IMR-90 (cell line): Measurements from ENCODE around the gene PEA15. TPM values are rescaled to one million over a fixed set of nuclear protein-coding genes. Genes with fewer than 3 reads are reported as not detected.

Experiments
- ATAC-seq: fragments of 200-7000 bp; cut with Tn5 transposase; 2 replicates; pipeline ENCODE4 v1.9.1; 2020; ENCODE audit warnings: low read depth, mild to moderate bottlenecking, moderate library complexity
- BruUV-seq: library from RNA; stranded (reverse); fragments of 400-500 nt; replicated peaks from 2 replicates; lab custom pipeline; 2021; lab: Mats Ljungman, UMichigan
- CTCF ChIA-PET: fragments of 300-600 bp; formaldehyde crosslinking; extraction: SDS; loops from one replicate; lab custom pipeline; 2021; ENCODE audit warnings: antibody characterized with exemption; lab: Yijun Ruan, JAX
- POLR2A ChIA-PET: fragments of 300-600 bp; sonication (Branson Sonifier 250); formaldehyde crosslinking; loops from one replicate; lab custom pipeline; 2022; ENCODE audit warnings: antibody characterized with exemption; ENCODE audit not compliant: unreplicated experiment; lab: Charles Lee
- DNase-seq: peaks from one replicate; pipeline ENCODE4 v3.0.0; 2013
- H2AFZ ChIP-seq: replicated peaks from 2 replicates; pipeline ENCODE3; 2013; ENCODE audit warnings: low read length, mild to moderate bottlenecking; ENCODE audit not compliant: poor library complexity
- H2AK5ac ChIP-seq: 2 replicates; pipeline ENCODE4 v1.6.1; 2013; ENCODE audit warnings: low read depth, low read length, inconsistent platforms
- H2AK9ac ChIP-seq: replicated peaks from 2 replicates; pipeline ENCODE3; 2013; ENCODE audit warnings: mild to moderate bottlenecking, low read depth, low read length, moderate library complexity; ENCODE audit not compliant: poor library complexity
- H2BK120ac ChIP-seq: 2 replicates; pipeline ENCODE4 v1.6.1; 2013; ENCODE audit warnings: low read depth, low read length, inconsistent platforms
- H2BK15ac ChIP-seq: 3 replicates; pipeline ENCODE4 v1.6.1; 2013; ENCODE audit warnings: low read depth, low read length, inconsistent platforms
- H2BK20ac ChIP-seq: 2 replicates; pipeline ENCODE4 v1.6.1; 2013; ENCODE audit warnings: low read depth, mild to moderate bottlenecking, inconsistent platforms, low read length, moderate library complexity
- H2BK5ac ChIP-seq: 2 replicates; pipeline ENCODE4 v1.6.1; 2013; ENCODE audit warnings: mild to moderate bottlenecking, low read depth, low read length, inconsistent platforms; ENCODE audit not compliant: poor library complexity, severe bottlenecking
- H3K14ac ChIP-seq: replicated peaks from 2 replicates; pipeline ENCODE4 v1.6.1; 2013; ENCODE audit warnings: low read depth, low read length, inconsistent platforms
- H3K18ac ChIP-seq: 2 replicates; pipeline ENCODE4 v1.6.1; 2013; ENCODE audit warnings: low read depth, low read length, control low read depth
- H3K23ac ChIP-seq: 2 replicates; pipeline ENCODE4 v1.6.1; 2013; ENCODE audit warnings: low read depth, low read length, inconsistent platforms
- H3K27ac ChIP-seq: 2 replicates; pipeline ENCODE4 v1.5.1; 2013; ENCODE audit warnings: mild to moderate bottlenecking, control low read depth, low read length; ENCODE audit not compliant: insufficient read depth
- H3K27me3 ChIP-seq: 2 replicates; pipeline ENCODE4 v1.6.1; 2013; ENCODE audit warnings: low read length; ENCODE audit not compliant: control insufficient read depth, insufficient read depth
- H3K36me3 ChIP-seq: 2 replicates; pipeline ENCODE4 v1.6.1; 2013; ENCODE audit warnings: low read length, mixed read lengths; ENCODE audit not compliant: control insufficient read depth, insufficient read depth
- H3K4ac ChIP-seq: 2 replicates; pipeline ENCODE4 v1.6.1; 2013; ENCODE audit warnings: low read depth, low read length, inconsistent platforms
- H3K4me1 ChIP-seq: 2 replicates; pipeline ENCODE4 v1.6.1; 2013; ENCODE audit warnings: low read length, mixed read lengths; ENCODE audit not compliant: control insufficient read depth, insufficient read depth
- H3K4me2 ChIP-seq: 2 replicates; pipeline ENCODE4 v1.6.1; 2013; ENCODE audit warnings: low read depth, mild to moderate bottlenecking, control low read depth, low read length, moderate library complexity
- H3K4me3 ChIP-seq: 2 replicates; pipeline ENCODE4 v1.5.1; 2013; ENCODE audit warnings: low read depth, mild to moderate bottlenecking, control low read depth, low read length, moderate library complexity; ENCODE audit not compliant: insufficient read depth
- H3K56ac ChIP-seq: 2 replicates; pipeline ENCODE4 v1.6.1; 2013; ENCODE audit warnings: low read length, inconsistent platforms; ENCODE audit not compliant: insufficient read depth; ENCODE audit errors: extremely low read depth
- H3K79me1 ChIP-seq, 2 experiments: 2 replicates each; pipeline ENCODE4 v1.6.1; 2013; ENCODE audit warnings: low read length in 2 of 2, inconsistent platforms in 1 of 2, low read depth in 1 of 2
- H3K9ac ChIP-seq: 2 replicates; pipeline ENCODE4 v1.6.1; 2013; ENCODE audit warnings: low read depth, low read length, control low read depth
- H3K9me1 ChIP-seq: 2 replicates; pipeline ENCODE4 v1.6.1; 2013; ENCODE audit warnings: low read length, inconsistent platforms; ENCODE audit not compliant: insufficient read depth
- H3K9me3 ChIP-seq: 2 replicates; pipeline ENCODE4 v1.6.1; 2013; ENCODE audit warnings: low read length; ENCODE audit not compliant: control insufficient read depth, insufficient read depth
- H4K20me1 ChIP-seq: 2 replicates; pipeline ENCODE4 v1.6.1; 2013; ENCODE audit warnings: low read length, inconsistent platforms; ENCODE audit not compliant: insufficient read depth
- H4K5ac ChIP-seq: 2 replicates; pipeline ENCODE4 v1.6.1; 2013; ENCODE audit warnings: mild to moderate bottlenecking, low read depth, low read length, control low read depth
- H4K8ac ChIP-seq, 2 experiments: 2 replicates each; pipeline ENCODE4 v1.6.1; 2013; ENCODE audit warnings: low read depth in 2 of 2, low read length in 2 of 2, control low read depth in 1 of 2, inconsistent platforms in 1 of 2
- H4K91ac ChIP-seq: 2 replicates; pipeline ENCODE4 v1.6.1; 2013; ENCODE audit warnings: low read depth, low read length, inconsistent platforms; ENCODE audit not compliant: insufficient read depth
- BHLHE40 ChIP-seq: fragments of 150-350 bp; IDR thresholded peaks from 2 replicates; pipeline ENCODE4 v1.6.1; 2016; ENCODE audit warnings: mild to moderate bottlenecking, low read depth, low read length
- CEBPB ChIP-seq: IDR thresholded peaks from 2 replicates; pipeline ENCODE4 v1.6.1; 2012; ENCODE audit warnings: low read depth, low read length, improper control_type of control experiment
- CHD1 ChIP-seq: IDR thresholded peaks from 2 replicates; pipeline ENCODE4 v1.6.1; 2012; ENCODE audit warnings: low read depth, low read length, improper control_type of control experiment
- MAFK ChIP-seq: IDR thresholded peaks from 2 replicates; pipeline ENCODE4 v1.6.1; 2012; ENCODE audit warnings: low read depth, low read length, improper control_type of control experiment
- MAZ ChIP-seq: IDR thresholded peaks from 2 replicates; pipeline ENCODE4 v1.6.1; 2012; ENCODE audit warnings: low read depth, mild to moderate bottlenecking, low read length, improper control_type of control experiment, moderate library complexity, borderline replicate concordance
- MXI1 ChIP-seq: IDR thresholded peaks from 2 replicates; pipeline ENCODE4 v1.6.1; 2012; ENCODE audit warnings: low read depth, mild to moderate bottlenecking, low read length, moderate library complexity, borderline replicate concordance
- POLR2A ChIP-seq: IDR thresholded peaks from 2 replicates; pipeline ENCODE4 v1.6.1; 2012; ENCODE audit warnings: mild to moderate bottlenecking, low read depth, low read length
- RAD21 ChIP-seq: IDR thresholded peaks from 2 replicates; pipeline ENCODE4 v1.6.1; 2012; ENCODE audit warnings: low read length, improper control_type of control experiment
- RCOR1 ChIP-seq: IDR thresholded peaks from 2 replicates; pipeline ENCODE4 v1.6.1; 2012; ENCODE audit warnings: mild to moderate bottlenecking, low read length, improper control_type of control experiment; ENCODE audit not compliant: insufficient replicate concordance
- RFX5 ChIP-seq: IDR thresholded peaks from 2 replicates; pipeline ENCODE4 v1.8.0; 2012; ENCODE audit warnings: low read depth, mild to moderate bottlenecking, low read length, moderate library complexity
- SMC3 ChIP-seq: fragments of 150-350 bp; IDR thresholded peaks from 2 replicates; pipeline ENCODE4 v1.6.1; 2016; ENCODE audit warnings: low read depth, mild to moderate bottlenecking, antibody characterized with exemption, low read length, moderate library complexity
- WGBS, 2 experiments: methylation state at CpG; one replicate each; pipeline versions ENCODE4 v1.1.5 to v1.1.7; 2013; ENCODE audit warnings: missing lambda C conversion rate in 2 of 2; ENCODE audit not compliant: insufficient read length in 1 of 2; ENCODE audit errors: extremely low coverage in 2 of 2; 5-methylcytosine and 5-hydroxymethylcytosine counted together
- dilution Hi-C: fragments of 300-500 bp; cut with HindIII; formaldehyde crosslinking; loops from one replicate; pipeline ENCODE4 v1.14.3; 2018; ENCODE audit warnings: low sequenced_read_pairs; ENCODE audit not compliant: unreplicated experiment
- in situ Hi-C: fragments of 300-500 bp; cut with MboI; formaldehyde crosslinking; loops from 3 replicates; pipeline ENCODE4 v1.14.3; 2019; ENCODE audit warnings: low sequenced_read_pairs, inconsistent platforms, mixed read lengths
- intact Hi-C: fragments of 100-400 bp; cut with micrococcal nuclease; formaldehyde crosslinking; loops from 2 replicates; pipeline ENCODE4 v1.10.0; 2022
- polyA plus RNA-seq, 3 experiments: library from polyadenylated mRNA; depleted of rRNA; stranded (reverse); fragments of >200 nt; gene quantifications; 2 replicates each; pipeline ENCODE4 v1.2.3, GENCODE V29; 2012; ENCODE audit warnings: low replicate concordance in 1 of 3
- total RNA-seq: library from RNA; depleted of rRNA; stranded (reverse); fragments of >200 nt; gene quantifications from 2 replicates; pipeline ENCODE4 v1.2.3, GENCODE V29; 2012
- TF ChIP-seq, protein P1 (sequence below): conservative IDR thresholded peaks from 2 replicates; pipeline ENCODE4 v1.5.1; 2012; ENCODE audit warnings: mild to moderate bottlenecking, low read depth, low read length, improper control_type of control experiment
- TF ChIP-seq, protein P2 (sequence below): fragments of 150-350 bp; IDR thresholded peaks from 2 replicates; pipeline ENCODE4 v1.6.1; 2016; ENCODE audit warnings: low read depth, mild to moderate bottlenecking, low read length, moderate library complexity, borderline replicate concordance
- TF ChIP-seq, protein P3 (sequence below): fragments of 150-350 bp; IDR thresholded peaks from 2 replicates; pipeline ENCODE4 v1.6.1; 2017; ENCODE audit warnings: mild to moderate bottlenecking, antibody characterized with exemption, low read length, low read depth

The PEA15 gene
- total and polyA plus RNA-seq, 2 of the 4 experiments (the other 2 are of a cell fraction) = 296 to 754 TPM

DNA sequence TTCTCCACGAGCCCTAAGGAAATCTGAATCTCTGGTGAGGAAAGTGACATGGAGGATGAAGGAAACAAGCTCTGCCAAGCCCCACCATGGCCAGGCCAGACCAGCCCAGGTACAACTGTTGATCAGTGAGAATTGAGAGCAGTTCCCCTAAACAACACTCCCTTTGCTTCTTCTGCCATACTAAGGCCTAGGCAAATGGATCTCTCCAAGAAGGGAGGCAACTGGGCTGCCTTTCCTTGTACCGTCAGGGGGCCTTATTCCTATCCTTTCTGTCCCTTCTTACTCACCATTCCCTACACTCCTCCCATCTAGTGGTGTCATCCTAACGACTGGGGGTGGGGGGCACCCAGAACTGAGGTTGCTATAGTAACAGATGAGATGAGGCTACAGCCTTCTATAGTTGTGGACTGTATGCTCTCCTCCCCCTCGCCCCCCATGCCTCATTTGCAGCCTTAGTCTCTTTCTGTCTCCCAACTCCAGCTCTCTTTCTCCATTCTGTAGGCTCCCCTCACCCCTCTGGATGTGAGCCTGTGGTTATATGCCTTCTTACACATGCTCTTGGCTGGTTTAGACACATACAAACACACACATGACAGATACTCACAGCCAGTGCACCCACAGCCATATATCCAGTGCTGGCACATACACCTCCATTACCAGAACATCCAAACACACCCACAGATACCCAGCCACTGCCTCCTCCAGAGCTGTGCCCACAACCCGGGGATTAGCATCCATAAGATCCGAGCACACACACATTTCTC lies 3.6 kb downstream of the PEA15 start:
- H3K27me3 ChIP-seq = no peaks in the 10 kb centered on the region
- DNase-seq (no peak), ATAC-seq (no peak)
- no peak overlapping the region for H3K56ac ChIP-seq
- no peak overlapping the region for H2BK120ac ChIP-seq
- peaks cover 51% of the 10 kb centered on the region for H3K9me1 ChIP-seq
- H2BK20ac ChIP-seq = no peak overlapping the region
- no peak overlapping the region for H4K5ac ChIP-seq
- H3K4me1 ChIP-seq = peaks cover 44% of the 10 kb centered on the region
- H3K36me3 ChIP-seq = peaks cover 56% of the 10 kb centered on the region
- H2AK5ac ChIP-seq = peak overlapping the region; percentile 23; the same call in 1 of the 2 replicates
- intact Hi-C loops (no loop called here), dilution Hi-C loops (no loop called here), in situ Hi-C loops (no loop called here)
- H3K79me1 ChIP-seq = peaks cover 39 to 88% of the 10 kb centered on the region in 2 experiments
- H3K27ac ChIP-seq = peak overlapping the region; percentile 30; the same call in 1 of the 2 replicates
- CTCF ChIA-PET = interaction anchor here (0.7 to 1.3 kb wide), 3 partner anchors 16 to 53 kb away, joined by 3 to 5 read pairs (median 3); no protein-coding TSS in a partner anchor
- H3K23ac ChIP-seq = peak overlapping the region; percentile 82
- H2AFZ ChIP-seq = no peak overlapping the region
- peak overlapping the region; percentile 35 for H3K4me2 ChIP-seq
- POLR2A ChIA-PET = no interaction called here
- no peak overlapping the region for H2BK15ac ChIP-seq
- no peak overlapping the region for H3K4me3 ChIP-seq
- no peaks in the 10 kb centered on the region for H3K9me3 ChIP-seq
- peak overlapping the region; percentile 46; the same call in 1 of the 2 replicates for H3K4ac ChIP-seq
- H2BK5ac ChIP-seq = peak overlapping the region; percentile 92
- WGBS, 2 experiments = no CpG with 5 or more reads among the region's 6 CpGs
- H3K9ac ChIP-seq = peak overlapping the region; percentile 17; the same call in 1 of the 2 replicates
- no peak overlapping the region for H3K18ac ChIP-seq
- BruUV-seq = no TSS peak
- H2AK9ac ChIP-seq = peak overlapping the region; percentile 19
- peak overlapping the region; percentile 71 for H3K14ac ChIP-seq
- H4K8ac ChIP-seq = no peak overlapping the region; a peak in 1 of 4 replicates
- H4K20me1 ChIP-seq = peaks cover 72% of the 10 kb centered on the region
- 0 out of 2 replicates have a peak overlapping the region, but pooled peaks have one; percentile 40 for H4K91ac ChIP-seq
- TF ChIP-seq, protein P1, sequence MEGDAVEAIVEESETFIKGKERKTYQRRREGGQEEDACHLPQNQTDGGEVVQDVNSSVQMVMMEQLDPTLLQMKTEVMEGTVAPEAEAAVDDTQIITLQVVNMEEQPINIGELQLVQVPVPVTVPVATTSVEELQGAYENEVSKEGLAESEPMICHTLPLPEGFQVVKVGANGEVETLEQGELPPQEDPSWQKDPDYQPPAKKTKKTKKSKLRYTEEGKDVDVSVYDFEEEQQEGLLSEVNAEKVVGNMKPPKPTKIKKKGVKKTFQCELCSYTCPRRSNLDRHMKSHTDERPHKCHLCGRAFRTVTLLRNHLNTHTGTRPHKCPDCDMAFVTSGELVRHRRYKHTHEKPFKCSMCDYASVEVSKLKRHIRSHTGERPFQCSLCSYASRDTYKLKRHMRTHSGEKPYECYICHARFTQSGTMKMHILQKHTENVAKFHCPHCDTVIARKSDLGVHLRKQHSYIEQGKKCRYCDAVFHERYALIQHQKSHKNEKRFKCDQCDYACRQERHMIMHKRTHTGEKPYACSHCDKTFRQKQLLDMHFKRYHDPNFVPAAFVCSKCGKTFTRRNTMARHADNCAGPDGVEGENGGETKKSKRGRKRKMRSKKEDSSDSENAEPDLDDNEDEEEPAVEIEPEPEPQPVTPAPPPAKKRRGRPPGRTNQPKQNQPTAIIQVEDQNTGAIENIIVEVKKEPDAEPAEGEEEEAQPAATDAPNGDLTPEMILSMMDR = no peak
- TF ChIP-seq CEBPB = no peak
- TF ChIP-seq RAD21 = no peak
- no peak for TF ChIP-seq MAFK
- no peak for TF ChIP-seq MXI1
- TF ChIP-seq, protein P2, sequence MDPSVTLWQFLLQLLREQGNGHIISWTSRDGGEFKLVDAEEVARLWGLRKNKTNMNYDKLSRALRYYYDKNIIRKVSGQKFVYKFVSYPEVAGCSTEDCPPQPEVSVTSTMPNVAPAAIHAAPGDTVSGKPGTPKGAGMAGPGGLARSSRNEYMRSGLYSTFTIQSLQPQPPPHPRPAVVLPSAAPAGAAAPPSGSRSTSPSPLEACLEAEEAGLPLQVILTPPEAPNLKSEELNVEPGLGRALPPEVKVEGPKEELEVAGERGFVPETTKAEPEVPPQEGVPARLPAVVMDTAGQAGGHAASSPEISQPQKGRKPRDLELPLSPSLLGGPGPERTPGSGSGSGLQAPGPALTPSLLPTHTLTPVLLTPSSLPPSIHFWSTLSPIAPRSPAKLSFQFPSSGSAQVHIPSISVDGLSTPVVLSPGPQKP = no peak
- no peak for TF ChIP-seq SMC3
- TF ChIP-seq BHLHE40 = no peak
- no peak for TF ChIP-seq POLR2A
- TF ChIP-seq, protein P3, sequence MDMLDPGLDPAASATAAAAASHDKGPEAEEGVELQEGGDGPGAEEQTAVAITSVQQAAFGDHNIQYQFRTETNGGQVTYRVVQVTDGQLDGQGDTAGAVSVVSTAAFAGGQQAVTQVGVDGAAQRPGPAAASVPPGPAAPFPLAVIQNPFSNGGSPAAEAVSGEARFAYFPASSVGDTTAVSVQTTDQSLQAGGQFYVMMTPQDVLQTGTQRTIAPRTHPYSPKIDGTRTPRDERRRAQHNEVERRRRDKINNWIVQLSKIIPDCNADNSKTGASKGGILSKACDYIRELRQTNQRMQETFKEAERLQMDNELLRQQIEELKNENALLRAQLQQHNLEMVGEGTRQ = no peak
- TF ChIP-seq MAZ = no peak
- TF ChIP-seq RFX5 = no peak
- TF ChIP-seq RCOR1 = no peak
- no peak for TF ChIP-seq CHD1
